GM18861 (cell line): Measurements from ENCODE around the gene NTRK3.

Experiments used
- ATAC-seq: cut with Tn5 transposase; IDR thresholded peaks from one replicate; pipeline ENCODE4 v1.9.1; 2021; ENCODE audit not compliant: unreplicated experiment

NTRK3 gene

DNA sequence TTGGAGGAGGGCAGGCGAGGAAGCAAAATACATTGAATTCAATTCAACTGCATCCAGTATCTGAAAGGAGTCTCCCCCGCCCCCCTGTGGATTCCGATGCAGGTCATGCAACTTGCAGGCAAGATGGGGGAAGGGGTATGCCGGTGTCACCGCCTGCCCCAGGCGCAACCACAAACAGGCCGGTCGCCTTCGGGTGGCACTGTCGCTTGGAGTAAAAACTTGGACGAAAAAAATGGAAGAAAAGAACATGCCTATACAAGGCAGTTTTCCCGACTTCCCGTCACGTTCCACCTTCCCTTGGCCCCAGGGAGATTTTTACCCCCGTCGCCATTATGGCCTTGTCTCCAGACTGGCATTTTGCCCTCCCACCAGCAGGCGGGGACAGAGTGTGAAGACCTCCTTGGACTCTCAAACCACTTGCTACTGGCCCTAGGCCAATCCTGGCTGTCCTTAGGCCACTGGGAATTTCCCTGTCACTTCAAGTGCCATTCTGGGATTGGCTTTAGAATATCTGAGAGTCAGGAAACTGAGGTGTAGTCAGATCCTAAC is 1.6 kb upstream of the NTRK3 start:
- ATAC-seq = no peak

DNA sequence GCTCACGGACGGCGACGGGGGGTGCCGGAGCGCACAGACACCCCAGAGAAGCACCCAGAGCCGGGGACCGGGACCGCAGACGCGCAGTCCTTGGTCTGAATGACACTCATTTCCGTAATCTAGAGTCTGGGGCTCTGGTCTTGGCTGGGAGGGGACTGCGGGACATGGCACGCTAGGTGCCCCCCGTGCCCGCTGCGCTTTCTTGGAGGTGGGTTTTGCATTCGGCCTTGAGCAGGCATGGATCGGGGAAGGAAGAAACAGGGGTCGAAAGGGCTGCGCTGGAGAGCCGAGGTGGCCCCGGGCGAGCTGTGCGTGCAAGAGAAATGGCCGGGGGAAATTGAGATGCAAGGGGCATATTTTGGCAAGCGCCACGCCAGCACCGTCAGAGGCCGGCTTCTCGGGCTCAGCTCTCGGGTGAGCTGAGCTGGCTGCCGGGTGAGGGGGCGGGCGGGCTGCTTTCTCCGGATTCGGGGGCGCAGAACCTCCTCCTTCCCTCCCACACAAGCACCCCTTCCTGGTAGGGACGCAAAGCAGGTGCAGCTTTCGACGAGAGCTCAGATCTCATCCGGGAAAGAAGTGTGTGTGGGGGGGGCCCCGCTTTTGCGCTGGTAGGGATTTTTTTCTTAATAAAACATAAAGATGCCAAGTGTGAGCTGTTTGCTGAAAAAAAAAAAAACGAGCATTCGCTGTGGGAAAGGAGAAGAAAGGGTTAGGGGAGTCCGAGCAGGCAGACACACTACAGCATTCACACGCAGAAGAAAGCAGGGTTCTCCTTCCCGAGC is 963 bp upstream of the NTRK3 start:
- no peak for ATAC-seq

DNA sequence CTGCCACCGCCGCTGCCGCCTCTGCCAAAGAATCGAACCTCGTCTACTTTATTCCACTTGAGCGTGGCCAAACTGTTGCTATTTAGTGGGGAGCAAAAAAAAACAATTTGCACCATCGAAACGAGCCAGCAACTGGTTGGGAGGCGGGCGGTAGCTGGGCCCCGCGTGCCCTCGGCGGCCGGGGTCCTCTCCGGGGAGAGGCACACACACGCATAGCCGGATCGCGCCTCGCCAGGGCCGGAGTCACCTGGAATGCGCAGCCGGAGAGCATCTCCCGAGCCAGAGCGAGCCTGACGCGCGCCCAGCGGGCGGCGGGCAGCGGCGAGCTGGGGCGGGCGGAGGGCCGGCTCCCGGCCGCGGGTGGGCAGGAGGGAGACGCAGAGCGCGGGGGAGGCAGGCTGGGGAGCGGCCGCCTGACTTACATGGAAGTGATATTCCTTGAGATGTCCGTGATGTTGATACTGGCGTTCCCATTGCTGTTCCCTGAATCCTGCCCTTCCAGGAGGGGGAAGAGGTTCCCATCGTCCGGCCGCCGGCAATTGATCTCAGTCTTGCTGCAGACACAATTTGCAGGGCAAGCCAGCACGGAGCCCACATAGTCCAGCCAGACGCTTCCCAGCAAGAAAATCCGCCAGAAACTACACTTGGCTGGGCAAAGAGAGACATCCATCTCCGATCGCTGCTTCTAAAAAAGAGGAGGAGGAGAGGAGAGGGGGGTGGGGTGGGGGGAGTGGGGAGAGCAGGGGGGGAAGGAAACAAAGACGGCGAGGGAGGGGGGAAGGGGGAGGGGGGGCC is 858 bp downstream of the NTRK3 start:
- no peak for ATAC-seq

DNA sequence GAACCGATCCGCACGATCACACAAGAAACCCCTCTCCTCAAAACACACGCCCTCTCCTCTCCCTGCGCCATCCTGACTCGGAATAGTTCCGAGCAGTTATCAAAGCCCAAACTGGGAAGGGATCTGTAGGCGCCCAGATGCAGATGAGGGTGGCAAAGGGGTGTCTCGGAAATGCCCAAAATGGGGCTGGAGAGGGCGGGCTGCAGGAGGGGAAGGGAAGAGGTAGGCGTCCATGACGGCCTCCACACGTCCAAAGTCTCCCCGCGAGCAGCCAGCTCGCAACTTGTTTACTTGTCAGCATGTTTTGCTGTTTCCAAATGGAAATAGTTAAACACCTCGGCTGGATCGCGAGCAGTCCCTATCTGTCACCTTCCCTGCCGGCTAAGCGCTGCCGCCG is 1.5 kb downstream of the NTRK3 start:
- no peak for ATAC-seq

DNA sequence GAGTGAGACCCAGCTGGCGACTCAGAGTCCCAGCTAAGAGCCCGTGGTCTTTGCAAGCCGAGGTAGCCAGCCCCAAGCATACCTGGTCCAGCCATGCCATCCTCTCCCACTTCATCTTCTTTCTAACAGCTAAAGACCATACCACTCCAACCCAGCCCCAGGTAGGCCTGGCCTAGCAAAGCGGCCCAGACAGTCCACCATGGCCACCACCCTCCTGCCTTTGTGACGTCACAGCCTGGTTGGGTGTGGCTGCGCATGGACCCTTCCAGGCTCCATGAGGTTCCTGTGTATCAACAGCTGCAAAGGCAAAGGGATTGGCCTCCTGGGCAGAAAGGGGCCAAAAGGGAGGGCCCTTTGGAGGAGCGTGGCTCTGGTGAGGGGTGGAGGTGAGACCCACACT is 4.1 kb downstream of the NTRK3 start:
- ATAC-seq = no peak

DNA sequence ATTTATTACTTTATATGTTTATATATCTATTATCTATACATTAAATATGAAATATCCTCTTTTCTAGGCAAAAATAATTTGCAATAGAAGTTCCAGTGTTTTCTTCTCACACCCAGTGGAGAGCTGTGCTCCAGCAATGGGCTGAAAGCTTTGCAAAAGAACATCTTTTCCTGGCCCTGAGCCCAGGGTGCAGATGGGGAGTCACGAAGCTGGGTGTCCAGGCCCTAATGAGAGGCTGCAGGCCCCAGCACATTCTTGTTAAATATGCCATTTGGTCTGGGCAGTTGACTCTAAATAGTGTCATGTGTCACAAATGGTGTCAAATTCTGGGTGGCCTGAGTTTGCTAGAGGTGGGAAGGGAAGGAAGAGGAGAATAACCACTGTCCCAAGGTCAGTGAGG is 5.7 kb downstream of the NTRK3 start:
- no peak for ATAC-seq

DNA sequence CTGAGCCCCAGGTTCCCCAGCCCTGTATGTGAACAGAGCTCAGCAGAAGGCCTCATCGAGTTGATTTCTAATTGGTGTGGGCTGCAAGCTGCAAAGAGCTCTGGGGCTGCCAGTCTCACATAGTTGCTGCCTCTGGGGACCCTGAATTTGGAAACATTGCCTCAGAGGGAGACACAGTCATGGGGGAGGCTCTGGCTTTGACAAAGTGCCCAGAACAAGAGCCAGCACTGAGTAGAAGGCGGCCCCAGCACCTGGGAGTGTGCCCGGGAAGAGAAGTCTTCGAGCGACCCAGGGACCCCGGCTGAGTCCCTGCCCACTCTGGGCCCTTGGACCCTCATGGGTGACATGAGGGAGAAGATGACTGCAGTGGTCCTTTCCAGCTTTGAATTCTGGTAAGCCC is 7.3 kb downstream of the NTRK3 start:
- ATAC-seq = no peak

DNA sequence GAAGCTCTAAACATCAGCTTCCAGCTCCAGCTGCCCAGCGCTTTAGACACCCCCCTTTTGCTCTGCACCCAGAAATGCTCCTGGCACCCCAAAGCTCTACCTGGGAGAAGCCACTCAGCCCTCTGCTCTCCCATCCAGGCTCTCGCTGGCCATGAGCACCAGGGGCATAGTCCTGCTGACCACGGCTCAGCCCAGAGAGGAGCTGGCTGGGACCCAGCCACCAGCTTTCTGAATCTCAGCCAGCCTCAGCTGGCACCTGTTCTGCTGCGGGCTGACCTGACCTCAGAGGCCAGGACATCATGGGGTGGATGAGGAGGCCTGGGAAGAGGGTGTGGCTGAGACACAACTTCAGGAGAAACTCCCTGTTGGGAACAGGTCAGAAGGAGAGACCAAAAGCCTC is 8.6 kb downstream of the NTRK3 start:
- ATAC-seq = no peak

DNA sequence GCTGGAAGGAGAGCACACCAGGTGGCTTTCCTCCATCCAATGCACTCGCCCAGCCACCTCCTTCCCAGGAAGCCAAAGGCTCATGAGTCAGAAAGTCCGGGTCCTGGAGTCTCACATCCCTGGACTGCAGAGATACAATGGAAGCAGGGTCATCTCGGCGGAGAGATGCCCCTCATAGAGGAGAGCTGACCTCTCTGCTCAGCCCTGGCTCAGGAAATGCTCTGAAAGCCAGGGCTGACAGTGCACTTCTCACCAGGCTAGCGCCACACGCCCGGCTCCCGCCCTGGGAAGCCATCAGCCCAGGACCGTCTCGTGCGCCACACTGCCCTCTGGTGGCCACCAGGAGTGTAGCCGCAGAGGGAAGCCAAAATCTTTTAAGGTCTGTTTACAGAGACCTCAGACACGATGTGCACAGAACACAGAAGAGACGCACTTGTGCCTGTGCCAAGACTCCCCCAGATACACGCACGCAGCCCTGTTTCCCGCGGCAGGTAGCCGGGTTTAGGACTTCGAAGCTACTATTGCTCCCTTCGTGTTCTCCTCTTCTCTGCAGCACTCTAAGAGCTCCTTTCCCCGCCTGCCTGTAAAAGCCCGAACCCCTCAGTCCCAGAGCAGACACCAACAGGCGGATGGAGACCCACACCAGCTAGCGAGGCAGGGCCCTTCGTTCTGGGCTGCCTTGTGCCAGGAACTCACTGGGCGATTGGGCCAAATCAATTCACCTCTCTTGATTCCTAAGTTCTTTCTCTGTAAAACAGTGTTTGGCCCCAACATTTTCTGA is 9.7 kb downstream of the NTRK3 start:
- peak; percentile 64 for ATAC-seq

DNA sequence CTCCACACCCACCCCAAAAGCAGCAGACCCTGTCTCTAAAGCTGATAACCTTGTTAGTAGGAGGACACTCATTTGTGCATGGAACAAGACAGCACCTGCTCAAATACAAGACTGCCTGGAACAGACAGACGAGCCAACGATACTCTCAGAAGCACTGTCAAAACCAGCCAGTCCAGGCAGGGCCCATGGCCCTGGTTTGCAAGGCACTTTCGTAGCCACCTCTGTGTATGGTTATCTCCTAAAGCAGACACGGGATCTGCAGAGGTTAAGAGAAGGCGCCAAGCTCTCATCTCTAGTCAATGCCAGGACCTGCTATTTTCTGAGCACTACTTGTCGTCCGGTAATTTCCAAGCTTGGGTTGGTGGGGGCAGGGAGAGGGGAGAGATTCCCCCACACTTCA is 10.5 kb downstream of the NTRK3 start:
- no peak for ATAC-seq

DNA sequence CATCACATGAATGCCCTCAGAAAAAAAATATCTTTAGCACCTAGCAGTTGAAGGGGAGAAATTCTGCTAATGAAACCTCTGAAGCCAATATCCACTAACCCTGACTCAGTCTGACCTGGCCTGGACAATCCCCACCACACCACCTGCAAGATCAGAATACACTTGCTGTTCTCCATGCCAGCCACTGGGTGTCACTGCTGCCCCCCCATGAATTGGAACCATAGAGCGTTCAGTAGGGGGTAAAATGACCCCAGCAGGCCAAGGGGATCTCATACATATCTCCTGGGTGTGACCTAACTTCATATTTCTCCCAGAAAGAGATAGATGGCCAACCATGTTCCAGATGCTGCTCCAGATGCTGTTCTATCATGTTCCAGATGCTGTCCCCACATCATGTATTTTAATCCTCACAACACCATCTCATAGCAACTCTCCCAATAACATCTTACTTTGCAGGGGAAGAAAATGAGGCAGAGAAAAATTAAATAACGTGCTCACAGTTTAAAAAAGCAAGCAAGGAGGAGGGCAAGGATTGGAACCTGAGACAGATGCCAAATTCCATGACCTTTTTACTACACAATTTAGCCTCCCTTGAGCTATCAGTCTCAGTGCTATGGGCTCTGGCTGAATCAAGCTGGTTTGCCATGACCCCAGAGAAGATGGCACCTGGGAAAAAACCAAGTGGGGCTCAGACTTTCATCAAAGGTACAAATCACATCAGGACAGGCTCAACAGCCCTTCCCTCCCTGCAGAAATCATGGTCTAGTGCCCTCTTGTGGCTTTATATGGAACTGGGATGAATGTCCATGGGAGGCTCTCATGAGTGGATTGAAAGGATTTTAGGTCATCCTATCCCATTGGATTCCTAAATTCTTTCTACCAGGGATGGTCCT is 12.4 kb downstream of the NTRK3 start:
- peak; percentile 44 for ATAC-seq

DNA sequence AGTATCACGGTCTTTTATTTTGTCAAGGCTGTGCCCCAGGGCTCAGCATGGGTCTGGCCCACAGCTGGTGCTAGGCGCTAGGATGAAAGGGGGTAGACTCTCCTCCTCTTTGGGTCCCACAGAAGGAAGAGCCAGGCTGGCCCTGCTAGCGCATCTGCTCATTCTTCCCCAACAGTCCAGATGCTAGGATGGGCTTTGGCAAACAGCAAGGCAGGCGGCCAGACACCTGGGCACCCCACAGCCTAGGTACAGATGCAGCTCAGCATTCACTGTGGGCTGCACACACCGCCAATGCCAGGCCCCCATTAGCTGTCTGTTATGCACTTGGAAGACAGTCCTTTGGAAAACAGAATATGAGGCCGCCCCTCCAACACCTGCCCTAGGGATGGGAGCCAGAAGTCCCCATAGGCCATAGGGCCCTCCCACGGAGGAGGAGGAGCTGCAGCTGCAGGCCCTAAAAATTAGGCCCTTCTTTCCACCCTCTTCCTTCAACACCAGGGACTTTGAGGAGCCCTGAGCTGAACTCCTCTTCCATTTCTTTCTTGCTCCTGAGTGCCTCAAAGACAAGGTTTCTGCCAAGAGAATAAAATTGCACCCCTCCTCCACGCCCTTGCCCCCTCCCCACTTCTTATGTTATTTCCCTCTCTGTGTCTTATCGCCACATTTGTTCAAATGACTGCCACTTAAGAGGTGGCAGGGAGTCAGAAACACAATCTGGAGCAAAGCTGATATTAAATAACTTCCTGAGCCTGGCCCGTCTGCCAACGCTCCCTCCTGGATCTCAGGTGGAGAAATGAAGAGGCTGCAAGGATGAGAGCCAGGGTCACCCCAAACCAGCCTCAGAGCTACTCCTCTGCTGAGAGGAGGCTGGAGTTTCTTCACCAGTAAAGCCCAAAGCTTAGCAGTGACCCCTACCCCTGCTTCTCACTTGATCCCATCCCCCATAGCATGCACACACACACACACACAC is 13.7 kb downstream of the NTRK3 start:
- no peak for ATAC-seq

DNA sequence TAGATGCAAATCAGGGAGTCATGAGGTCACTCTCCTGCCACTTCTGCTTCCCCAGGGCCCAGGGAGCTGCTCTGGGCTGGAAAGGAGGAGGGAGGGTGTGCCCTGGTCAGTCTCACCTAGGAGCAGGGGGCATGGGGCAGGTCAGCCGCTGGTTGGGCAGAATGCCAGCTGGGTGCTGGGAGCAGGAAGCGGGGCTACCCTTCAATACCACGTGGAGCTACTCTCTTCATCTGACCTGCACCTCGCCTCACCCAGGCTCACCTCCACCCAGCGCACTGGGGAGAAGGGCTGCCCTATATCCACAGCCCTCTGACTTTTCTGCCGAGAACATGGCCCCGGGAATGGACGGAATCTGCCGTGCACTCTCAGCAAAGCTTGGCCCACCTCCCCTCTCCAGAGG is 15.1 kb downstream of the NTRK3 start:
- no peak for ATAC-seq

DNA sequence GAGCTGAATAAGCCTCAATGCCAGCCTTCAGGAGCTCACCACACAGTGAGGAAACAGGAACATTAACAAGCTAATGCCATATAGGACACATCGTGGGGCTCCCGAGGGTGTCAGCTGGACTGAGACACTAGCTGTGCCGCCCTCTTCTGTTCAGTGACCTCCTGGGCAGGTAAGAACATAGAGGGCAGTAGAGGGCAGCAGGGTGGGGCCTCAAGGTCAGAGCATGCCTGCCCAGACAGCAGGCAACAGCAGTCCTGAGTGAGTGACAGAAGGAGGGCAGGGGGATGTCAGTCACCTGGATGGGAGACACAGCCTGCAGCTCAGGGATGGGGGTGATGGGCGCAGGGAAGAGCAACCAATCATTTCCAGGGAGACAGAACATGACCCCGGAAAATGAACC is 15.5 kb downstream of the NTRK3 start:
- no peak for ATAC-seq

DNA sequence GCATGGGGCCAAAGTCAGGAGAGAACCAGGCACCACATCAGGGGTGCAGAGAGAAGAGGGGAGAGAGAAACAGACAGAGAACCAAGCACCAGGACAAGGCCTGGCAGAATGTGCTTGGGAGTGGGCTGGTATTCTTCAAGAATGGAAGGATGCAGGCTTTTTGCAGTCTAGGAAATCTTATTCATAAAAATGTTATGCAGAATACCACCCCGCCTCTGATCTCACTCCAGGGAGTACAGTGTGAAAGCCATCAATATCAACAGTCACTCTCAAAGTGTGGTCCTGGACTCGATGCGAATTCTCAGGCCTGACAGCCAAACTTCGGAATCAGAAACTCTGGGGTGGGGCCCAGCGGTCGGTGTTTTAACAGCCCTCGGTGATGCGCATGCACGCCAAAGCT is 16.9 kb downstream of the NTRK3 start:
- ATAC-seq = no peak

DNA sequence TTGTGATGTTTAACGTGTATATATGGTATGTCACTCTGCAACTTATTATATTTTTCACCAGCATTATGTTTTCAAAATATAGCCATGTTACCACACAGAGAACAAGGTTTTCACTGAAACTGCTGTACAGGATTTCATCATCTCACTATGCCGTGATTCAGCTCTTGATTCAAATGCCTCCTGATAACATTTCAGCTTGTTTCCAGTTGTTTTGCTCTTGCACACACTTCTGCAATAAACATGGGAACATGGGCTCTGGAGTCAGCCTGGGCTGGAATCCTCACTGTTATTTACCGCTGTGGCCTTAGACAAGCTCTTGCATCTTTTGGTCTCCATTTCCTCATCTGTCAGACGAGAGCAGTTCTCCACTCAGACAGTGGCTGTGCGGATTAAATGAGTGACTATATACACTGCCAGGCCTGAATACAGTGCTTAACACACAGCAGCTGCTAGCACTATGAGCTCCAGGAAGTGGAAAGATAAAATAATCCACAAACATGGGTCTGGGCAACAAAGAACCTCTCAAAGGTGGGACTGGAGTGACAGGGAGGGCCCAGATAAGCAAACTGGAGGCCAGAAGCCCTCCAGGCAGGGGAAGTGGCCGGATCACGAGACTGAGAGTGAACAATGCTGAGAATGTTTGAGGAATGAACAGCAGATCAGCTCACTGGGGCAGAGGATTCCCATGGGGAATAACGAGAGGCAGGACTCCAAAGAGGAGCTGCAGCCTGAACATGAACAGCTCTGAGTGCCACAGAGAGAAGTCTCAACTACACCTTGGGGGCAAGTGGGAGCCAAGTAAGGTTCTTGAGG is 17.7 kb downstream of the NTRK3 start:
- ATAC-seq = no peak

DNA sequence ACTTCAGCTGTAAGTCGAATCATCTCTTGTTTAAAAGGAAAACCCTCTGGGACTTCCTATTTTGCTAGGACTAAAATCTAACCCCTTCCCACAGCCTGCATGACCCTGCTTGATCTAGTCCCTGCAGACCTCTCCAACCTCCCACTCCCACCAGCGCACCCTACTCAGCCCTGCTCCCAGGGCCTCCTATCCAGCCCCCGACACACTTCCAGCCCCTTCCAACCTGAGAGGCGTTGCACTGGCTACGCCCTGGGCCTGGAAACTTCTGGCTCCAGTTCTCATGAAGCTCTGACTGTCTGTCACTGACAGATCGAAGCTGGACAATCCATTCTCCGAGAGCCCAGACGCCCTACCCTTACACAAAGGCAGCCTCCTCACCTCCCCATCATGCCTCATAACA is 21.8 kb downstream of the NTRK3 start:
- ATAC-seq = no peak

DNA sequence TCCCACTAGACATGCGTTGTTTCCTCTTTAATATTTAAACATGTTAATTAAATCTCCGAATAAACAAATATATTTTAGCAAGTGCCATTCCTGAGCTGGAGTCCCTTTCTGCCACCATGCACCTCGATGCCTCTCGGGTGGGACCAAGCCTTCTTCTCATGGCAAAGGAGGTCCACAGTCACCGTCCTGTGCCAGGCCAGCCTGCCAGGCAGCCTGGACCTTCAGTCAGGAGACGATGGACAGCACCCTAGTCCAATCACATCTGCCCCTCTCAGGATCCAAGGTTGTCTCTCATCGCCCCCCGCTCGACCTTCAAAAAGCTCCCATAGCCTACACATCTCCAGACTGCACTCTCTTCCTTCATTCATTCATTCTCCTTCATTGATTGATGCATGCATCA is 22.6 kb downstream of the NTRK3 start:
- ATAC-seq = no peak
